HEK293 (cell line): Measurements from ENCODE around the gene PKMYT1.

Source experiments
- BCL11A ChIP-seq: fragments of 450-650 bp; formaldehyde crosslinking; IDR thresholded peaks from 2 replicates; pipeline ENCODE4 v1.5.1; 2016; ENCODE audit warnings: low read depth, missing biosample characterization, missing genetic modification characterization
- EGR2 ChIP-seq: fragments of 450-650 bp; formaldehyde crosslinking; IDR thresholded peaks from 2 replicates; pipeline ENCODE4 v1.5.1; 2016; ENCODE audit warnings: low read depth, missing biosample characterization, missing genetic modification characterization
- KLF7 ChIP-seq: fragments of 450-650 bp; formaldehyde crosslinking; IDR thresholded peaks from 2 replicates; pipeline ENCODE4 v1.5.1; 2016; ENCODE audit warnings: missing biosample characterization, missing genetic modification characterization, borderline replicate concordance
- SCRT2 ChIP-seq: fragments of 450-650 bp; formaldehyde crosslinking; IDR thresholded peaks from 2 replicates; pipeline ENCODE4 v1.5.1; 2016; ENCODE audit warnings: missing biosample characterization, missing genetic modification characterization
- TRIM28 ChIP-seq: IDR thresholded peaks from 2 replicates; pipeline ENCODE4 v1.6.1; 2011; ENCODE audit warnings: low read length, control low read depth, borderline replicate concordance
- YY2 ChIP-seq: fragments of 450-650 bp; formaldehyde crosslinking; IDR thresholded peaks from 2 replicates; pipeline ENCODE4 v1.5.1; 2016; ENCODE audit warnings: missing biosample characterization, missing genetic modification characterization
- ZBTB17 ChIP-seq: fragments of 450-650 bp; formaldehyde crosslinking; IDR thresholded peaks from 2 replicates; pipeline ENCODE4 v1.5.1; 2016; ENCODE audit warnings: missing biosample characterization, missing genetic modification characterization
- ZBTB21 ChIP-seq: fragments of 450-650 bp; formaldehyde crosslinking; IDR thresholded peaks from 2 replicates; pipeline ENCODE4 v1.5.1; 2017; ENCODE audit warnings: missing biosample characterization, missing genetic modification characterization
- ZFHX2 ChIP-seq: fragments of 450-650 bp; formaldehyde crosslinking; conservative IDR thresholded peaks from 2 replicates; pipeline ENCODE4 v1.5.1; 2016; ENCODE audit warnings: missing biosample characterization, missing genetic modification characterization
- ZFP69B ChIP-seq: fragments of 450-650 bp; formaldehyde crosslinking; IDR thresholded peaks from 2 replicates; pipeline ENCODE4 v1.5.1; 2016; ENCODE audit warnings: missing biosample characterization, missing genetic modification characterization
- ZIC2 ChIP-seq: fragments of 450-650 bp; formaldehyde crosslinking; IDR thresholded peaks from 2 replicates; pipeline ENCODE4 v1.5.1; 2016; ENCODE audit warnings: missing biosample characterization, missing genetic modification characterization
- ZNF132 ChIP-seq: fragments of 450-650 bp; formaldehyde crosslinking; IDR thresholded peaks from 2 replicates; pipeline ENCODE4 v1.5.1; 2017; ENCODE audit warnings: missing biosample characterization, missing genetic modification characterization, borderline replicate concordance
- ZNF19 ChIP-seq: fragments of 450-650 bp; formaldehyde crosslinking; IDR thresholded peaks from 2 replicates; pipeline ENCODE4; 2016; ENCODE audit warnings: missing biosample characterization, missing genetic modification characterization, low read depth
- ZNF2 ChIP-seq: fragments of 450-650 bp; formaldehyde crosslinking; IDR thresholded peaks from 2 replicates; pipeline ENCODE4 v1.5.1; 2016; ENCODE audit warnings: missing biosample characterization, missing genetic modification characterization
- ZNF324 ChIP-seq: fragments of 450-650 bp; formaldehyde crosslinking; IDR thresholded peaks from 2 replicates; pipeline ENCODE4 v1.5.1; 2016; ENCODE audit warnings: missing biosample characterization, missing genetic modification characterization
- ZNF335 ChIP-seq: fragments of 450-650 bp; formaldehyde crosslinking; conservative IDR thresholded peaks from 2 replicates; pipeline ENCODE4 v1.5.1; 2016; ENCODE audit warnings: missing biosample characterization, missing genetic modification characterization
- ZNF548 ChIP-seq: fragments of 450-650 bp; formaldehyde crosslinking; IDR thresholded peaks from 2 replicates; pipeline ENCODE4 v1.5.1; 2016; ENCODE audit warnings: missing biosample characterization, missing genetic modification characterization
- ZNF629 ChIP-seq: fragments of 450-650 bp; formaldehyde crosslinking; IDR thresholded peaks from 2 replicates; pipeline ENCODE4 v1.5.1; 2017; ENCODE audit warnings: missing biosample characterization, missing genetic modification characterization
- ZNF660 ChIP-seq: fragments of 450-650 bp; IDR thresholded peaks from 2 replicates; pipeline ENCODE4 v1.5.1; 2018; ENCODE audit warnings: missing biosample characterization, mild to moderate bottlenecking, missing genetic modification characterization
- ZNF707 ChIP-seq: fragments of 450-650 bp; formaldehyde crosslinking; IDR thresholded peaks from 2 replicates; pipeline ENCODE4 v1.5.1; 2016; ENCODE audit warnings: missing biosample characterization, missing genetic modification characterization
- ZNF76 ChIP-seq: fragments of 450-650 bp; formaldehyde crosslinking; IDR thresholded peaks from 2 replicates; pipeline ENCODE4; 2016; ENCODE audit warnings: low read depth, missing biosample characterization, missing genetic modification characterization, borderline replicate concordance
- TF ChIP-seq, protein P1 (sequence below): fragments of 450-650 bp; formaldehyde crosslinking; IDR thresholded peaks from 2 replicates; pipeline ENCODE4 v1.5.1; 2016; ENCODE audit warnings: missing biosample characterization, missing genetic modification characterization
- TF ChIP-seq, protein P2 (sequence below): fragments of 450-650 bp; IDR thresholded peaks from 2 replicates; pipeline ENCODE4 v1.5.1; 2018; ENCODE audit warnings: missing biosample characterization, mild to moderate bottlenecking, missing genetic modification characterization
- TF ChIP-seq, protein P3 (sequence below): fragments of 450-650 bp; formaldehyde crosslinking; IDR thresholded peaks from 2 replicates; pipeline ENCODE4 v1.5.1; 2017; ENCODE audit warnings: missing biosample characterization, missing genetic modification characterization
- TF ChIP-seq, protein P4 (sequence below): fragments of 450-650 bp; formaldehyde crosslinking; optimal IDR thresholded peaks from 2 replicates; pipeline ENCODE3; 2016; ENCODE audit warnings: missing biosample characterization, mild to moderate bottlenecking, missing genetic modification characterization
- TF ChIP-seq, protein P5 (sequence below): sonication (generic); formaldehyde crosslinking; IDR thresholded peaks from 2 replicates; pipeline ENCODE4 v1.8.1; 2022; ENCODE audit warnings: mild to moderate bottlenecking, moderate library complexity, missing genetic modification reagents
- TF ChIP-seq, protein P6 (sequence below): fragments of 450-650 bp; formaldehyde crosslinking; IDR thresholded peaks from 2 replicates; pipeline ENCODE4 v1.5.1; 2016; ENCODE audit warnings: missing biosample characterization, missing genetic modification characterization

PKMYT1 gene

DNA sequence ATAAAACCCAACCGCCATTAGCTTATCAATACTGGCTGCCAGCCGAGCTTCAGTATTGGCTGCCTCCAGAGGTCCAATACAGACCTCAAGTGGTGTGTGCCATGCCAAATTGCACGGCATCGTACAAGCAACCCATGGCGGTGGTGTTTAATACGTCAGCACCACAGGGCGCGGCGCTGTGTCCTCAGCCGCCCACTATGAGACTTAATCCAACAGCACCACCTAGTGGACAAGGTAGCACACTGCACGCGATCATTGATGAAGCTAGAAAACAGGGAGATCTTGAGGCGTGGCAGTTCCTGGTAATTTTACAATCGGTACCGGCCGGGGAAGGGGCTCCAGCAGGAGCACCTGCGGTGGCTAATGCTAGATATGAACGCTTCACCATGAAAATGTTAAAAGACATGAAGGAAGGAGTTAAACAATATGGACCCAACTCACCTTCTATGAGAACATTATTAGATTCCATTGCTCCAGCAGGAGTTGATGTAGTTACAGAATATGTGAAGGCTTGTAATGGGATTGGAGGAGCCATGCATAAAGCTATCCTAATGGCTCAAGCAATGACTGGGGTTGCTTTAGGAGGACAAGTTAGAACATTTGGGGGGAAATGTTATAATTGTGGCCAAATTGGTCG lies 53.1 kb downstream of the PKMYT1 start (continued):
- TF ChIP-seq, protein P1, sequence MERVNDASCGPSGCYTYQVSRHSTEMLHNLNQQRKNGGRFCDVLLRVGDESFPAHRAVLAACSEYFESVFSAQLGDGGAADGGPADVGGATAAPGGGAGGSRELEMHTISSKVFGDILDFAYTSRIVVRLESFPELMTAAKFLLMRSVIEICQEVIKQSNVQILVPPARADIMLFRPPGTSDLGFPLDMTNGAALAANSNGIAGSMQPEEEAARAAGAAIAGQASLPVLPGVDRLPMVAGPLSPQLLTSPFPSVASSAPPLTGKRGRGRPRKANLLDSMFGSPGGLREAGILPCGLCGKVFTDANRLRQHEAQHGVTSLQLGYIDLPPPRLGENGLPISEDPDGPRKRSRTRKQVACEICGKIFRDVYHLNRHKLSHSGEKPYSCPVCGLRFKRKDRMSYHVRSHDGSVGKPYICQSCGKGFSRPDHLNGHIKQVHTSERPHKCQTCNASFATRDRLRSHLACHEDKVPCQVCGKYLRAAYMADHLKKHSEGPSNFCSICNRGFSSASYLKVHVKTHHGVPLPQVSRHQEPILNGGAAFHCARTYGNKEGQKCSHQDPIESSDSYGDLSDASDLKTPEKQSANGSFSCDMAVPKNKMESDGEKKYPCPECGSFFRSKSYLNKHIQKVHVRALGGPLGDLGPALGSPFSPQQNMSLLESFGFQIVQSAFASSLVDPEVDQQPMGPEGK (tag by site-specific recombination), result no peak
- TF ChIP-seq ZNF548 (tag by site-specific recombination) (no peak), ZBTB21 (peak; percentile 79), ZNF324 (0 out of 2 replicates have a peak, but pooled peaks have one; percentile 32), ZIC2 (peak; percentile 63), ZNF76 (no peak; the same call in 1 of the 2 replicates), YY2 (tag by site-specific recombination) (peak; percentile 61), ZBTB17 (tag by site-specific recombination) (0 out of 2 replicates have a peak, but pooled peaks have one; percentile 41), ZFP69B (tag by site-specific recombination) (no peak), ZNF660 (peak; percentile 88), EGR2 (tag by site-specific recombination) (peak; percentile 33; the same call in 1 of the 2 replicates), ZNF629 (tag by site-specific recombination) (peak; percentile 88), ZFHX2 (tag by site-specific recombination) (peak; percentile 68), ZNF2 (tag by site-specific recombination) (peak; percentile 99), TRIM28 (no peak), ZNF335 (tag by site-specific recombination) (peak; percentile 53), BCL11A (no peak), ZNF19 (tag by site-specific recombination) (no peak), ZNF707 (tag by site-specific recombination) (no peak), SCRT2 (tag by site-specific recombination) (no peak), ZNF132 (tag by site-specific recombination) (no peak), KLF7 (peak; percentile 72; the same call in 1 of the 2 replicates)
- TF ChIP-seq, protein P2, sequence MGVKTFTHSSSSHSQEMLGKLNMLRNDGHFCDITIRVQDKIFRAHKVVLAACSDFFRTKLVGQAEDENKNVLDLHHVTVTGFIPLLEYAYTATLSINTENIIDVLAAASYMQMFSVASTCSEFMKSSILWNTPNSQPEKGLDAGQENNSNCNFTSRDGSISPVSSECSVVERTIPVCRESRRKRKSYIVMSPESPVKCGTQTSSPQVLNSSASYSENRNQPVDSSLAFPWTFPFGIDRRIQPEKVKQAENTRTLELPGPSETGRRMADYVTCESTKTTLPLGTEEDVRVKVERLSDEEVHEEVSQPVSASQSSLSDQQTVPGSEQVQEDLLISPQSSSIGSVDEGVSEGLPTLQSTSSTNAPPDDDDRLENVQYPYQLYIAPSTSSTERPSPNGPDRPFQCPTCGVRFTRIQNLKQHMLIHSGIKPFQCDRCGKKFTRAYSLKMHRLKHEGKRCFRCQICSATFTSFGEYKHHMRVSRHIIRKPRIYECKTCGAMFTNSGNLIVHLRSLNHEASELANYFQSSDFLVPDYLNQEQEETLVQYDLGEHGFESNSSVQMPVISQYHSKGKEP (tag by site-specific recombination), result peak; percentile 7; the same call in 1 of the 2 replicates
- TF ChIP-seq, protein P3, sequence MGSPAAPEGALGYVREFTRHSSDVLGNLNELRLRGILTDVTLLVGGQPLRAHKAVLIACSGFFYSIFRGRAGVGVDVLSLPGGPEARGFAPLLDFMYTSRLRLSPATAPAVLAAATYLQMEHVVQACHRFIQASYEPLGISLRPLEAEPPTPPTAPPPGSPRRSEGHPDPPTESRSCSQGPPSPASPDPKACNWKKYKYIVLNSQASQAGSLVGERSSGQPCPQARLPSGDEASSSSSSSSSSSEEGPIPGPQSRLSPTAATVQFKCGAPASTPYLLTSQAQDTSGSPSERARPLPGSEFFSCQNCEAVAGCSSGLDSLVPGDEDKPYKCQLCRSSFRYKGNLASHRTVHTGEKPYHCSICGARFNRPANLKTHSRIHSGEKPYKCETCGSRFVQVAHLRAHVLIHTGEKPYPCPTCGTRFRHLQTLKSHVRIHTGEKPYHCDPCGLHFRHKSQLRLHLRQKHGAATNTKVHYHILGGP (tag by site-specific recombination), result no peak
- TF ChIP-seq, protein P4, sequence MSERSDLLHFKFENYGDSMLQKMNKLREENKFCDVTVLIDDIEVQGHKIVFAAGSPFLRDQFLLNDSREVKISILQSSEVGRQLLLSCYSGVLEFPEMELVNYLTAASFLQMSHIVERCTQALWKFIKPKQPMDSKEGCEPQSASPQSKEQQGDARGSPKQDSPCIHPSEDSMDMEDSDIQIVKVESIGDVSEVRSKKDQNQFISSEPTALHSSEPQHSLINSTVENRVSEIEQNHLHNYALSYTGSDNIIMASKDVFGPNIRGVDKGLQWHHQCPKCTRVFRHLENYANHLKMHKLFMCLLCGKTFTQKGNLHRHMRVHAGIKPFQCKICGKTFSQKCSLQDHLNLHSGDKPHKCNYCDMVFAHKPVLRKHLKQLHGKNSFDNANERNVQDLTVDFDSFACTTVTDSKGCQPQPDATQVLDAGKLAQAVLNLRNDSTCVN (tag by site-specific recombination), result peak; percentile 21
- TF ChIP-seq, protein P5, sequence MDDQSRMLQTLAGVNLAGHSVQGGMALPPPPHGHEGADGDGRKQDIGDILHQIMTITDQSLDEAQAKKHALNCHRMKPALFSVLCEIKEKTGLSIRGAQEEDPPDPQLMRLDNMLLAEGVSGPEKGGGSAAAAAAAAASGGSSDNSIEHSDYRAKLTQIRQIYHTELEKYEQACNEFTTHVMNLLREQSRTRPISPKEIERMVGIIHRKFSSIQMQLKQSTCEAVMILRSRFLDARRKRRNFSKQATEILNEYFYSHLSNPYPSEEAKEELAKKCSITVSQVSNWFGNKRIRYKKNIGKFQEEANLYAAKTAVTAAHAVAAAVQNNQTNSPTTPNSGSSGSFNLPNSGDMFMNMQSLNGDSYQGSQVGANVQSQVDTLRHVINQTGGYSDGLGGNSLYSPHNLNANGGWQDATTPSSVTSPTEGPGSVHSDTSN, result 0 out of 2 replicates have a peak, but pooled peaks have one; percentile 30
- TF ChIP-seq, protein P6, sequence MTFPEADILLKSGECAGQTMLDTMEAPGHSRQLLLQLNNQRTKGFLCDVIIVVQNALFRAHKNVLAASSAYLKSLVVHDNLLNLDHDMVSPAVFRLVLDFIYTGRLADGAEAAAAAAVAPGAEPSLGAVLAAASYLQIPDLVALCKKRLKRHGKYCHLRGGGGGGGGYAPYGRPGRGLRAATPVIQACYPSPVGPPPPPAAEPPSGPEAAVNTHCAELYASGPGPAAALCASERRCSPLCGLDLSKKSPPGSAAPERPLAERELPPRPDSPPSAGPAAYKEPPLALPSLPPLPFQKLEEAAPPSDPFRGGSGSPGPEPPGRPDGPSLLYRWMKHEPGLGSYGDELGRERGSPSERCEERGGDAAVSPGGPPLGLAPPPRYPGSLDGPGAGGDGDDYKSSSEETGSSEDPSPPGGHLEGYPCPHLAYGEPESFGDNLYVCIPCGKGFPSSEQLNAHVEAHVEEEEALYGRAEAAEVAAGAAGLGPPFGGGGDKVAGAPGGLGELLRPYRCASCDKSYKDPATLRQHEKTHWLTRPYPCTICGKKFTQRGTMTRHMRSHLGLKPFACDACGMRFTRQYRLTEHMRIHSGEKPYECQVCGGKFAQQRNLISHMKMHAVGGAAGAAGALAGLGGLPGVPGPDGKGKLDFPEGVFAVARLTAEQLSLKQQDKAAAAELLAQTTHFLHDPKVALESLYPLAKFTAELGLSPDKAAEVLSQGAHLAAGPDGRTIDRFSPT, result no peak
